Measurements from ENCODE around the gene LDHA. TPM values are rescaled to one million over a fixed set of nuclear protein-coding genes. Genes with fewer than 3 reads are reported as not detected.

The LDHA gene
- 564 TPM for total RNA-seq

GRCh38 chr11:18394275-18394927 lies at the start of gene LDHA:
Gene LDHA, plus strand, starts transcription at chr11:18394563. Its CDS starts 2,280 bp downstream, at chr11:18396843.
- ATAC-seq, result peak; percentile 86

DNA sequence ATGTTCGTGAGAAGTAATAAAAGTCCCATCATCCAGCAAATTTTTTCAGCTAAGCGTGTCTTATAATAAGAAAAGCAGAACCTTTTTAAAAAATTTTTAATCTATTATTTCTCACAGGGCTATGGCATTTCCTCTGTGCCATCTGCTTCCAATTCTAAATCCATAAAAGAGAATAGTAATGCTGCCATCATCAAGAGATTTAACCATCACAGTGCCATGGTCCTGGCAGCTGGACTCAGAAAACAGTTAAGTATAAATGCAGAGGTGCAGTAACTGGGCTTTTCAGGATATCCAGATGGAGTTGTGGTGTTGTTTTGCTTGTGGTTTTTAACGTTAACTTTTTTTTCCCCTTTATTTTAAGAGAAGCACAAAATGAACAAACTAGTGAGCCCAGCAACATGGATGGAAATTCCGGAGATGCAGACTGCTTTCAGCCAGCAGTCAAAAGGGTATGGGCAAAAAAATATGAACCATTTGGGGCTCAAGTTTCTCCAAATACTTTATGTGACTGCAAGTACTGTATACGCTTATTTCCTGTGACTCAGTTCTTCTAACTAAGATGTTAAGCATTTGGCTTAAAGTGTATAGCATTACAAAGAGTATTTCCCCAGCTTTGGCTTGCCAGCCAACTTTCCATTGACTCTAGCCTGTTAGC lies 46.8 kb upstream of the LDHA start:
- ATAC-seq, result no peak

- no peak for ATAC-seq
Measured at GRCh38 chr11:18352581-18352980, 41.8 kb upstream of the LDHA start.

DNA sequence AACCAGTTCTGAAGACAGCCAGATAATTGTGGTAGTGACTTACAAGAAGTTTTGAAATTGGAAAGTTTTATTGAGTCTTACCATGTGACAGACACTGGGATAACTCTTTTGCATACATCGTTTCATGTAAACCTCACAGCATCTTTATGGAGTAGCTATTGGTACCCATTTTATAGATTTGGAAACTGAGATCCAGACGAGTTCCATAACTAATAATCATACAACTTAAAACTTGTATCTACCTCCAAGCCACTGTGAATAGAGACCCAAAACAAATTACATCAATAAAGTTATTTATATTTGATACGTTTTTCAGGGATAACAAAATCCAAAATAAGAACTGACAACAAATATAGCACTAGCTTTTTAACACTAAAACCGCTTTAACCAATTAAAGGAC lies 35.7 kb upstream of the LDHA start:
- no peak for ATAC-seq

DNA sequence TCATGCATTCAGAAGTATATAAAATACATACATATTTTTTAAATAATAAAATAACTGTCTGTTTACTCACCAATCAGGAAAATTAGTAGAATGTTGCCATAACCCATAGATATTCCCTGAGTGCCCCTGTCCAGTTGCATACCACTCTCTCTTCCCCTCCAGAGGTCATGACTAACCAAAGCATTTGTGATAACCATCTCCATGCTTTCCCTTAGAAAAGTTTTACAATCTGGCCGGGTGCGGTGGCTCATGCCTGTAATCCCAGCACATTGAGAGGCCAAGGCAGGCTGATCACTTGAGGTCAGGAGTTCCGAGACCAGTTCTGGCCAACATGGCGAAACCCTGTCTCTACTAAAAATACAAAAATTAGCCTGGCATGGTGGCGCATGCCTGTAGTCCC lies 33.2 kb upstream of the LDHA start:
- no peak for ATAC-seq

DNA sequence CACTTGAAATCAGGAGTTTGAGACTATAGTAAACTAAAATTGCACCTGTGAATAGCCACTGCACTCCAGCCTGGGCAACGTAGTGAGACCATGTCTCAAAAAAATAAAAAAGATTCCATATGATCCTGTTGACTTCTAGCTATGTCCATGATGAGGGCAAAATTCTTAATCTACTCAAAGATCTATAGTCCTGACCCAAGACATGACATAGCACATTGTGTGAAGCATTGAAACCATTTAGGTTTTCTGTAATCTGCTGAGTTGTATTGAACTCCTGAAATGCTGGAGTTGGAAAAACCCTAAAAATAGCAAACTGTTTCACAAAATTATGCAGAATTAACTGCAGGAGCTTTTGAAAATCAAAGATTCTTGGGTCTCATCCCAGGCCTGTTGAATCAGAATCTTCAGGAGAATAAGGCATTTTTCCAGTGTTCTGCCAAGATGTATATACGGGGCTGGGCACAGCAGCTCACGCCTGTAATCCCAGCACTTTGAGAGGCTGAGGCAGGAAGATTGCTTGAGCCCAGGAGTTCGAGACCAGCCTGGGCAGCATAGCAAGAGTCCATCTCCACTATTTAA lies 29.8 kb upstream of the LDHA start:
- no peak for ATAC-seq

- ATAC-seq, result no peak
Measured at GRCh38 chr11:18365741-18366140, 28.6 kb upstream of the LDHA start.

- ATAC-seq, result no peak
Measured at GRCh38 chr11:18366286-18366685, 28.1 kb upstream of the LDHA start.

GRCh38 chr11:18367431-18367830 lies 26.9 kb upstream of the LDHA start:
- no peak for ATAC-seq

DNA sequence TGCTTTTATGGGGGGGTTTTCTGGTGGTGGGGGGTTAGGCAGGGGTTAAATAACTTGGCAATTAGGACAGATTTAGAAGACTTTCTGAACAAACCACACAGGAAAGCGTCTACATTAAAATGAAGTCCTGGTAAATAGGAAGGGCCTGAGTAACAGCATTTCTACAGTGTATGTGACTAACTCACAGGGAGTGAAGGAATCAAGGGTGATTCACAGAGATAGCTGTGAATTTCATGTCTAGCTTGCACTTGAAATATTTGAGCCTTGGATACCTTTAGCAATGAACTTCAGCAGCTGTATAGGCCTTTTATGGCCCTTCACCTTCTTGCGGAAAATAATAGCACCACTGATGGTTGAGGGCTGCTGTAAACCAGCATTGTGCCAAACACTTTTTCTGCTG lies 26.1 kb upstream of the LDHA start:
- no peak for ATAC-seq

DNA sequence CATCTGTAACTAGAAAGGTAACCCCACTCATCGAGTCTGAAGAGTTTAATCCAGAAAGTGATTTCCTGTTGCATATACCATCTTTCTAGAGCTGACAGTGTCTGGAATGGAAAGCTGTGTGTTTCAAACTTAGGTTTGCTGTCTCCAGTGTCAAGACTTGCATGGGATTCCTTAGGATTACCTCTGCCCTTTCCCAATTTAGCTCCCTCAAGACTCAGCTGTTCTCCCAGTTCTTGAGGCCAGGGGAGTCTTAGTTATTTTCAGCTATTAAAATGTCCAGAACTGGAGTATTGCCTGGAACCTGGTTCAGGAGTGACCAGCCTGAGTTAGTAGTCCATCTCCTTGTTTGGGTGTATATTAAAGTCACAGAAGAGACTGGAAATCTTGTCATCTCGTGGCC lies 25.0 kb upstream of the LDHA start:
- ATAC-seq, result no peak

- ATAC-seq, result no peak
Measured at GRCh38 chr11:18371279-18371678, 23.1 kb upstream of the LDHA start.

DNA sequence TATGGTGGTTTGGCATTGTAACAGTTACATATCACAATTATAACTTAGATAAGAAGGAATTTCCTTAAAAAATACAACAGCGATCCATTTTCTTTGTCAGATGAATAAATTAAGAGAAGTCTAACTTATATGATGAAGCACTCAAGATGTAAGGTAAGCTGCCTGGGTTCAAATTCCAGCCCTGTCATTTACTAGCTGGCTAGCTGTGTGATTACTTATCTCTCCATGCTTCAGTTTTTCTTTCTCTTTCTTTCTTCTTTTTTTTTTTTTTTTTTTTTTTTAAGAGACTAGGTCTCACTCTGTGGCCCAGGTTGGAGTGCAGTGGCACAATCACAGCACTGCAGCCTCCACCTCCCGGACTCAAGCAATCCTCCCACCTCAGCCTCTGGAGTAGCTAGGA lies 22.2 kb upstream of the LDHA start:
- ATAC-seq, result no peak

- ATAC-seq, result no peak
Measured at GRCh38 chr11:18374956-18375355, 19.4 kb upstream of the LDHA start.

DNA sequence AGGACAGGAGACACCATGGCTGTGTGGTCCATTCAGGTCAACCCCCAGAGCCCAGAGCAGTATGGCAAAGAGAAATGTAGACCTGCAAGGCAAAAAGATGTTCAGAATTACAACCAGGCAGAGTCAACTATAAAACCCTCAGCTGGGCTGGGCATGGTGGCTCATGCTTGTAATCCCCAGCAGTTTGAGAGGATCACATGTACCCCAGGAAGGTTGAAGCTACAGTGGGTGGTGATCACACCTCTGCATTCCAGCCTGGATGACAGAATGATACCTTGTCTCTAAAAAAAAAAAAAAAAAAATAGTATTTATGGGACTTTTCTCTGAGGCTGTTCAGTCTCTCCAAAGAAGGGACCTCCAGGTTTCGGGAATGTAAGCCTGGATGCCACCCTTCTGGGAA lies 18.4 kb upstream of the LDHA start:
- ATAC-seq, result no peak

GRCh38 chr11:18379201-18379600 lies 15.2 kb upstream of the LDHA start:
- no peak for ATAC-seq

GRCh38 chr11:18383388-18384156 lies 10.8 kb upstream of the LDHA start:
- ATAC-seq, result peak; percentile 98

DNA sequence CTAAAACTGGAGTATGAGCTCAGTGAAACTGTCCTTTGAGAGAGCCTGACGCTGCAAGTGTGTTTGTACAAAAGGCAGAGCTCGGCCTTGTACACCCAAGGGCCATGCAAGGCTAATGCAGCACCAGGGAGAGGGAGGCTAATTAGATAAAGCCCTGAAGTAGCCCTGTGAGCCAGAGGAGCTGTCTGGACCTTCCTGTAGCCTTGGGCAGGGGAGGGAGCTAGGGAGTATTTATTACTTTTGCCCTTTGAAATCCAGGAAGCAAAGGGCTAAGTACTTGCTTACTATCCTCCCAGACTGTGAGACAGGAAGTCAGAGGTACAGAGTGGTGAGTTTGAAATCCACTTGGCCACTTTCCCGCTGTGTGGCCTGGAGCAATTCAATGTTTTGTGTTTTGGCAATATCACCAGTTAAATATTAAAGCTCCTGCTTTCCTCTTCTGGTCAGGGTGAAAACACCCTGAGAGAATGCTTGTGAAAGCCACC lies 10.2 kb upstream of the LDHA start:
- peak; percentile 73 for ATAC-seq

- no peak for ATAC-seq
Measured at GRCh38 chr11:18390088-18390487, 4.3 kb upstream of the LDHA start.

GRCh38 chr11:18392434-18393321 lies 1.7 kb upstream of the LDHA start:
- ATAC-seq, result no peak

DNA sequence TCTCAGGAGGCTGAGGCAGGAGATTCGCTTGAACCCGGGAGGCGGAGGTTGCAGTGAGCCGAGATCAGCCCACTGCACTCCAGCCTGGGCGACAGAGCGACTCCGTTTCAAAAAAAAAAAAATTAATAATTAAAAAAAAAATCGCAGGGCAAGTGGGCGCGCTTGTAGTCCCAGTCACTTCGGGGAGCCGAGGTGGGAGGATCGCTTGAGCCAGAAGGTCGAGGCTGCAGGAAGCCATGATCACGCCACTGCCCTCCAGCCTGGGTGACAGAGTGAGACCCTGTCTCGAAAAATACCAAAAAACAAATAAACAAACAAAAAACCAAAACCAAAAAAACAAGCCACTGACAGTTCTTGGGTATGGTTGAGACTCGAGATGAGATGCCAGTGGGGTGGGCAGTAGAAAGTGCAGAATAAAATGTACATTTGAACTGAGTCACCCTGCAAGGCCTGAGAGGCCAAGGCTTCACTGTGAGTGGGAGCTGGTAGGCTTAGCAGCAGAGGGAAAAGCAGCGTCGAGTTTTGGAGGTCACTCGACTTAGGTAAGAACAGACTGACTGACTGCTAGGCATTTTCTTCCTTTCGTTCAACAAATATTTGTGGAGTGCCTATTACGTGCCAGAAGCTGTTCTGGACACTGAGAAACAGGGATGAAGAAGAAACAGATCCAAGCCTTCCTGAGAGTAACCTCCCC lies 635 bp upstream of the LDHA start:
- no peak for ATAC-seq

Measured in esophagus mucosa (tissue), 1 donor.